ENCODE measurements around the gene GDAP1L1.
"Not testable (repeated sequence)": the region's sequence is repeated elsewhere in the genome, so short reads cannot be mapped to it uniquely, and the experiment has no call there.

GDAP1L1 gene

DNA sequence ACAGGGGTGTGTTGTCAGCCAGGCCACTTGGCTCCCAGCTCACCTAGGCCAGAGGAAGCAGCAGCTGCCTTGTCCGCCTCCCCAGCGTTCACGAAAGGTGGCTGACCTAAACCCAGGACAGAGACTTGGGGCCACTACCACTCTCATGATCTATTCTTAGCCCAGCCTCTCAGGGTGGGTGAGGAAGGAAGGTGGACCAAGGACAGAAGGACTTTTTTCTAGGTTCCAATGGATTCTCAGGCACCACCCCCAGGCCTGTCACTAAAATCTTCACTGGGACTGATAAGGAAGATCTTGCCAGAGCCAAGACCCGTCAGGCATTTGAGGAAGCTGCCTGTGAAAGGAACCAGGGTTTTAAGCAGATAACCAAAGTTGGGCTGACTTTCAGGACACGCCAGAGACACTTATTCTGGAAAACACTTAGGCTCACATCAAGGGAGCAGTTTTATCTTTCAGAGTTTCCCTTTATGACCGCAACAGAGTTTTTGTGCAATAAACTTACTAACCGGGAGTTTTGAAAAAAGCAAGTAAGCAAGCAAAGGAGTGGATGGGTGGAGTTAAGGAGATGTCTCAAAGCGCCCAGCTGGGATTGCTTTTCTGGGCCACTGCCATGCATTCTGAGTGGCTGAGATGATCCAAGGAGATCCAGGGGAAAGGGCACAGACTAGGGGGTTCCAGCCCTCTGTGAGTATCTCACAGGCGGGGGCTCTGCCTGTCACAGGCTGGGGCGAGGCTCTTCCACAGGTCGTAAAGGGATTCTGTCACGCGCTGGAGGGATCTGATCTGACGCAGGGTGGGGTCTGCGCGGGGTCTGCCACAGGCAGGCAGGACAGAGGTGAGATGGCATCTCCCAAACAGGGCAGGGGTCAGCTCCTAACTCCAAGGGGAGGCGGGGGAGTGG lies 62.9 kb downstream of the GDAP1L1 start:
- TF ChIP-seq ZFX (IDR thresholded peaks at IDR 0.05) = no peak
- TF ChIP-seq, protein P1, sequence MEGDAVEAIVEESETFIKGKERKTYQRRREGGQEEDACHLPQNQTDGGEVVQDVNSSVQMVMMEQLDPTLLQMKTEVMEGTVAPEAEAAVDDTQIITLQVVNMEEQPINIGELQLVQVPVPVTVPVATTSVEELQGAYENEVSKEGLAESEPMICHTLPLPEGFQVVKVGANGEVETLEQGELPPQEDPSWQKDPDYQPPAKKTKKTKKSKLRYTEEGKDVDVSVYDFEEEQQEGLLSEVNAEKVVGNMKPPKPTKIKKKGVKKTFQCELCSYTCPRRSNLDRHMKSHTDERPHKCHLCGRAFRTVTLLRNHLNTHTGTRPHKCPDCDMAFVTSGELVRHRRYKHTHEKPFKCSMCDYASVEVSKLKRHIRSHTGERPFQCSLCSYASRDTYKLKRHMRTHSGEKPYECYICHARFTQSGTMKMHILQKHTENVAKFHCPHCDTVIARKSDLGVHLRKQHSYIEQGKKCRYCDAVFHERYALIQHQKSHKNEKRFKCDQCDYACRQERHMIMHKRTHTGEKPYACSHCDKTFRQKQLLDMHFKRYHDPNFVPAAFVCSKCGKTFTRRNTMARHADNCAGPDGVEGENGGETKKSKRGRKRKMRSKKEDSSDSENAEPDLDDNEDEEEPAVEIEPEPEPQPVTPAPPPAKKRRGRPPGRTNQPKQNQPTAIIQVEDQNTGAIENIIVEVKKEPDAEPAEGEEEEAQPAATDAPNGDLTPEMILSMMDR (conservative IDR thresholded peaks at IDR 0.05) = no peak
- peak overlapping the region; percentile 91 for H3K27ac ChIP-seq

- peak within 1 kb of the TSS; percentile 91 for H3K27ac ChIP-seq
- peak; percentile 24; the same call in 1 of the 2 replicates for TF ChIP-seq ZFX (IDR thresholded peaks at IDR 0.05)
- TF ChIP-seq, protein P1 (conservative IDR thresholded peaks at IDR 0.05) = peak; percentile 99
Measured at GRCh38 chr20:44310664-44311639, 63.8 kb downstream of the GDAP1L1 start, which contains the start of gene FITM2. Gene FITM2 (minus strand): TSS chr20:44311202. CDS start chr20:44311148, 54 bp downstream.

- TF ChIP-seq, protein P1 (conservative IDR thresholded peaks at IDR 0.05) = no peak
- no peak for TF ChIP-seq ZFX (IDR thresholded peaks at IDR 0.05)
- H3K27ac ChIP-seq = no peak overlapping the region
Measured at GRCh38 chr20:44314870-44315269, 67.8 kb downstream of the GDAP1L1 start.

DNA sequence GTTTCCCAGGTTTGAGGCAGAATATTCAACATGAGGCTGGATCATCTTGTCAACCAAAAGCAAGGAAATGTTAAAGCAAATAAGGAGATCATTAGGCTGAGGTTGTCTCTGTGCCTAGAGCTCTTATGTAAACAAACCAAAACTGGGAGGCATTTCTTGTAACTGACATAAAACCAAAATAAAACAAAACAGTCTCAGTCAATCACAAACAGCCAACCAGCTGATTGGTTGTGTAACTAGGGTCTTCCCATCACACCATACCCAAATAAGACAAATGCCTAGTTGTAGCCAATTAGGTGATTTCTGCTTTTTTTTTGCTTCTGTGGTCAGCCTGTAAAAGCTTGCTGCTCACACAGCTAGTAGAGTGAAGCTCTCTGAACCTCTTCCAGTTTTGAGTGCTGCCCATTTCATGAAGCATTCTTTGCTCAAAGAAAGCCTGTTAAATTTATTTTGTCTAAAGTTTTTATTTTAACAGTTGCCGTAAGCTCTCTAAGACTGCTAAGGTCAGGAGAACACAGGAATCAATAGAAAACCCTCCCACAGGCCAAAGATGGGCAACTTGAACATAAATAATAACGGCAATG lies 72.8 kb downstream of the GDAP1L1 start:
- TF ChIP-seq, protein P1 (conservative IDR thresholded peaks at IDR 0.05) = no peak
- no peak for TF ChIP-seq ZFX (IDR thresholded peaks at IDR 0.05)

DNA sequence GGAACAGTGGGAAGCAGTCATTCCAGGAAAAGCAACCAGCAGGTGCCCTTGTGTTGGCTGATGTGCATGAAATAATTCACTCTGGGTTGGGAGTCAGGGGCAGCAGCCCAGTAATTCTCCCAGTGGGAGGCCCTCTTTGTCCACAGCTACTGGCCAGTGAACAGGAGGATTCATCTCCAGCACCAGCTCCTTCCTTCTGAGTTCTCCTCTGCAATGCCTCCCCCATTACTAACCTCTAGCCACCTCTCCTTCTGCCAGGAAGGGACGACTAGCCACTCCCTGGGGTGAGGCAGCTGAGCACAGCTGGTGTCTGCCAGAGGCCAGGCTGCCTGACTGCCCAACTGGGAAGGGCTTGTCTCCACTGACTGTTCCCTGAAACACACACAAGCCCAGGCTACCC lies 77.2 kb downstream of the GDAP1L1 start:
- no peak overlapping the region for H3K27ac ChIP-seq
- TF ChIP-seq, protein P1 (conservative IDR thresholded peaks at IDR 0.05) = no peak
- TF ChIP-seq ZFX (IDR thresholded peaks at IDR 0.05) = no peak

More for the DNA sequence above, 72.8 kb downstream of the GDAP1L1 start:
- H3K27ac ChIP-seq = no peak overlapping the region

GRCh38 chr20:44326391-44327159 lies 79.5 kb downstream of the GDAP1L1 start:
- TF ChIP-seq, protein P1 (conservative IDR thresholded peaks at IDR 0.05) = no peak
- no peak for TF ChIP-seq ZFX (IDR thresholded peaks at IDR 0.05)
- H3K27ac ChIP-seq = no peak overlapping the region

DNA sequence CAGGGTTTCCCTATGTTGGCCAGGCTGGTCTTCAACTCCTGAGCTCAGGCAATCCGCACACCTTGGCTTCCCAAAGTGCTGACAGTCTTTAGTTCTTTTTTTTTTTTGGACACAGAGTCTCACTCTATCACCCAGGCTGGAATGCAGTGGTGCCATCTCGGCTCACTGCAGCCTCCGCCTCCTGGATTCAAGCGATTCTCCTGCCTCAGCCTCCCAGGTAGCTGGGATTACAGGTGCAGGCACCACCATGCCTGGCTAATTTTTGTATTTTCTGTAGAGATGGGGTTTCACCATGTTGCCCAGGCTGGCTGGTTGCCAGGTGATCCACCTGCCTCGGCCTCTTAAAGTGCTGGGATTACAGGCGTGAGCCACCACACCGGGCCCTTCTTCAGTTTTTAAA lies 80.6 kb downstream of the GDAP1L1 start:
- H3K27ac ChIP-seq = not testable (repeated sequence)
